ENCODE measurements around the gene BEGAIN.

GRCh38 chr14:100629696-100630095 lies 42.5 kb upstream of the BEGAIN start:
- TF ChIP-seq, protein P1, sequence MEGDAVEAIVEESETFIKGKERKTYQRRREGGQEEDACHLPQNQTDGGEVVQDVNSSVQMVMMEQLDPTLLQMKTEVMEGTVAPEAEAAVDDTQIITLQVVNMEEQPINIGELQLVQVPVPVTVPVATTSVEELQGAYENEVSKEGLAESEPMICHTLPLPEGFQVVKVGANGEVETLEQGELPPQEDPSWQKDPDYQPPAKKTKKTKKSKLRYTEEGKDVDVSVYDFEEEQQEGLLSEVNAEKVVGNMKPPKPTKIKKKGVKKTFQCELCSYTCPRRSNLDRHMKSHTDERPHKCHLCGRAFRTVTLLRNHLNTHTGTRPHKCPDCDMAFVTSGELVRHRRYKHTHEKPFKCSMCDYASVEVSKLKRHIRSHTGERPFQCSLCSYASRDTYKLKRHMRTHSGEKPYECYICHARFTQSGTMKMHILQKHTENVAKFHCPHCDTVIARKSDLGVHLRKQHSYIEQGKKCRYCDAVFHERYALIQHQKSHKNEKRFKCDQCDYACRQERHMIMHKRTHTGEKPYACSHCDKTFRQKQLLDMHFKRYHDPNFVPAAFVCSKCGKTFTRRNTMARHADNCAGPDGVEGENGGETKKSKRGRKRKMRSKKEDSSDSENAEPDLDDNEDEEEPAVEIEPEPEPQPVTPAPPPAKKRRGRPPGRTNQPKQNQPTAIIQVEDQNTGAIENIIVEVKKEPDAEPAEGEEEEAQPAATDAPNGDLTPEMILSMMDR (IDR thresholded peaks at IDR 0.05; ENCODE audit: borderline replicate concordance, extremely low read depth, low read length, poor library complexity, severe bottlenecking), result no peak
- TF ChIP-seq EZH2 (IDR thresholded peaks at IDR 0.05; ENCODE audit: borderline replicate concordance, low read depth, low read length, severe bottlenecking), result no peak

Data from DND-41 (cell line).